HG03064 (cell line): ENCODE data around the gene MYLK.

Experiments used
- ATAC-seq: cut with Tn5 transposase; IDR thresholded peaks from one replicate; pipeline ENCODE4 v1.9.1; 2021; ENCODE audit warnings: low read depth; ENCODE audit not compliant: unreplicated experiment

Gene MYLK

GRCh38 chr3:123571973-123572365 is 312.2 kb downstream of the MYLK start:
- ATAC-seq: no peak

- no peak for ATAC-seq
These were observed 312.7 kb downstream of the MYLK start for GRCh38 chr3:123571264-123571972.

- no peak for ATAC-seq
These were observed 315.3 kb downstream of the MYLK start for GRCh38 chr3:123568875-123569274.

GRCh38 chr3:123568034-123568433 is 316.1 kb downstream of the MYLK start:
- no peak for ATAC-seq

- no peak for ATAC-seq
These were observed 320.1 kb downstream of the MYLK start for GRCh38 chr3:123564056-123564455.

GRCh38 chr3:123562547-123562946 is 321.6 kb downstream of the MYLK start:
- no peak for ATAC-seq

GRCh38 chr3:123561188-123561587 is 322.9 kb downstream of the MYLK start:
- ATAC-seq: no peak
